ENCODE data around the gene MLLT6.

The MLLT6 gene

GRCh38 chr17:38712593-38712992 lies 7.5 kb downstream of the MLLT6 start:
- no peak overlapping the region for H3K4me3 ChIP-seq (ENCODE audit: control insufficient read depth, low read depth, low read length)
- no peak for DNase-seq (ENCODE audit: low read depth)
- no peak for TF ChIP-seq CTCF (conservative IDR thresholded peaks at IDR 0.05; ENCODE audit: control insufficient read depth, insufficient read depth, low read depth, low read length)

GRCh38 chr17:38713456-38714075 lies 8.5 kb downstream of the MLLT6 start:
- TF ChIP-seq CTCF (conservative IDR thresholded peaks at IDR 0.05; ENCODE audit: control insufficient read depth, insufficient read depth, low read depth, low read length): no peak
- no peak overlapping the region for H3K4me3 ChIP-seq (ENCODE audit: control insufficient read depth, low read depth, low read length)
- no peak for DNase-seq (ENCODE audit: low read depth)

- TF ChIP-seq CTCF (conservative IDR thresholded peaks at IDR 0.05; ENCODE audit: control insufficient read depth, insufficient read depth, low read depth, low read length): no peak
- H3K4me3 ChIP-seq (ENCODE audit: control insufficient read depth, low read depth, low read length): no peak overlapping the region
- DNase-seq (ENCODE audit: low read depth): no peak
These were observed 10.3 kb downstream of the MLLT6 start for GRCh38 chr17:38715216-38715943.

- TF ChIP-seq CTCF (conservative IDR thresholded peaks at IDR 0.05; ENCODE audit: control insufficient read depth, insufficient read depth, low read depth, low read length): no peak
- no peak for DNase-seq (ENCODE audit: low read depth)
These were observed 11.4 kb downstream of the MLLT6 start for GRCh38 chr17:38716368-38717005.

GRCh38 chr17:38717139-38717745 lies 12.2 kb downstream of the MLLT6 start:
- TF ChIP-seq CTCF (conservative IDR thresholded peaks at IDR 0.05; ENCODE audit: control insufficient read depth, insufficient read depth, low read depth, low read length): no peak
- DNase-seq (ENCODE audit: low read depth): no peak
- H3K4me3 ChIP-seq (ENCODE audit: control insufficient read depth, low read depth, low read length): no peak overlapping the region

More at GRCh38 chr17:38716368-38717005, 11.4 kb downstream of the MLLT6 start:
- H3K4me3 ChIP-seq (ENCODE audit: control insufficient read depth, low read depth, low read length): no peak overlapping the region

- TF ChIP-seq CTCF (conservative IDR thresholded peaks at IDR 0.05; ENCODE audit: control insufficient read depth, insufficient read depth, low read depth, low read length): no peak
- H3K4me3 ChIP-seq (ENCODE audit: control insufficient read depth, low read depth, low read length): no peak overlapping the region
- DNase-seq (ENCODE audit: low read depth): no peak
These were observed 14.3 kb downstream of the MLLT6 start for GRCh38 chr17:38719289-38719942.

Measured in fibroblast of mammary gland (primary cell).